HepG2 (cell line): Measurements from ENCODE around the gene ADCY7. TPM values are rescaled to one million over a fixed set of nuclear protein-coding genes. Genes with fewer than 3 reads are reported as not detected.

ENCODE experiments used
- ATAC-seq: fragments of 200-7000 bp; cut with Tn5 transposase; 3 replicates; pipeline ENCODE4 v1.9.1; 2020; ENCODE audit warnings: mild to moderate bottlenecking, moderate library complexity
- BruUV-seq: library from RNA; stranded (reverse); fragments of 400-500 nt; replicated peaks from 2 replicates; lab custom pipeline; 2021; lab: Mats Ljungman, UMichigan
- CTCF ChIA-PET: fragments of 300-600 bp; formaldehyde crosslinking; extraction: SDS; loops from one replicate; lab custom pipeline; 2021; ENCODE audit warnings: low total read pairs, inconsistent platforms, low intra/inter-chr PET ratio; lab: Yijun Ruan, JAX
- POLR2A ChIA-PET: fragments of 350-600 bp; sonication (Branson Sonifier 250); formaldehyde crosslinking; loops from one replicate; lab custom pipeline; 2020; ENCODE audit warnings: antibody characterized with exemption, inconsistent platforms; lab: Yijun Ruan, JAX
- DNase-seq: peaks from one replicate; pipeline ENCODE4 v3.0.0-alpha.2; 2015; ENCODE audit warnings: low spot score
- FAIRE-seq: peaks from 3 replicates; lab custom pipeline; 2011; peaks lifted over from hg19 to GRCh38; lab: Jason Lieb, UNC
- H2AFZ ChIP-seq: one replicate; pipeline ENCODE4 v1.6.1; 2011; ENCODE audit warnings: low read length, inconsistent platforms
- H3K27ac ChIP-seq: fragments of 300-600 bp; 3 replicates; pipeline ENCODE4 v1.8.0; 2011; ENCODE audit warnings: mixed run types, mild to moderate bottlenecking, mixed read lengths, low read length, inconsistent platforms; ENCODE audit not compliant: insufficient read depth; ENCODE audit errors: extremely low read length
- H3K27me3 ChIP-seq, 2 experiments: fragments of 200-600 bp in 1 of 2; 2 replicates in 1 of 2; 3 replicates in 1 of 2; pipeline versions ENCODE4 v1.6.0 to v1.8.0; 2011; ENCODE audit warnings: low read length in 2 of 2, mild to moderate bottlenecking in 2 of 2, moderate library complexity in 2 of 2, inconsistent platforms in 1 of 2; ENCODE audit not compliant: insufficient read depth in 2 of 2, control insufficient read depth in 1 of 2
- H3K36me3 ChIP-seq, 2 experiments: fragments of 200-600 bp in 1 of 2; replicated peaks in 1 of 2; 2 replicates in 1 of 2; 3 replicates in 1 of 2; pipeline versions ENCODE4 v1.5.1 to v1.8.0; 2011; ENCODE audit warnings: low read length in 2 of 2, inconsistent platforms in 1 of 2; ENCODE audit not compliant: insufficient read depth in 2 of 2, control insufficient read depth in 1 of 2
- H3K4me1 ChIP-seq: 2 replicates; pipeline ENCODE4 v1.5.1; 2012; ENCODE audit warnings: low read length, inconsistent platforms; ENCODE audit not compliant: insufficient read depth
- H3K4me2 ChIP-seq: 2 replicates; pipeline ENCODE4 v1.6.0; 2011; ENCODE audit warnings: low read depth, low read length, inconsistent platforms
- H3K4me3 ChIP-seq, 3 experiments: fragments of 200-600 bp in 1 of 3; sonication (generic), shearing (Covaris generic) in 1 of 3; replicated peaks in 1 of 3; 2 replicates each; pipeline ENCODE4 v1.5.1; 2011 to 2016; ENCODE audit warnings: low read length in 3 of 3, inconsistent platforms in 2 of 3, low read depth in 2 of 3, mild to moderate bottlenecking in 2 of 3, control low read depth in 1 of 3, mixed read lengths in 1 of 3; ENCODE audit not compliant: insufficient read depth in 1 of 3
- H3K79me2 ChIP-seq: one replicate; pipeline ENCODE4 v1.6.1; 2011; ENCODE audit warnings: low read length, inconsistent platforms; ENCODE audit not compliant: insufficient read depth
- H3K9ac ChIP-seq: 2 replicates; pipeline ENCODE4 v1.6.0; 2011; ENCODE audit warnings: mild to moderate bottlenecking, low read depth, low read length, inconsistent platforms; ENCODE audit not compliant: insufficient read depth
- H3K9me3 ChIP-seq: 2 replicates; pipeline ENCODE4 v1.5.1; 2012; ENCODE audit warnings: mild to moderate bottlenecking, low read length
- H4K20me1 ChIP-seq: 2 replicates; pipeline ENCODE4 v1.6.0; 2011; ENCODE audit warnings: inconsistent platforms, mild to moderate bottlenecking, low read length, moderate library complexity; ENCODE audit not compliant: insufficient read depth
- ZNF768 ChIP-seq: sonication (generic); formaldehyde crosslinking; IDR thresholded peaks from 2 replicates; pipeline ENCODE4 v1.4.0; 2020; ENCODE audit warnings: missing genetic modification reagents
- WGBS: methylation state at CpG from one replicate; pipeline ENCODE4 v1.1.6; 2017; ENCODE audit warnings: low lambda C conversion rate; 5-methylcytosine and 5-hydroxymethylcytosine counted together
- in situ Hi-C: cut with HindIII; loops from 2 replicates; pipeline ENCODE4 v1.10.0; 2017; ENCODE audit warnings: low pct_unique_long_range_greater_than_20kb; ENCODE audit not compliant: extremely low pct_ligation_motif_present
- intact Hi-C: fragments of 100-400 bp; cut with micrococcal nuclease; formaldehyde crosslinking; loops from one replicate; pipeline ENCODE4 v1.10.0; 2022; ENCODE audit not compliant: unreplicated experiment
- polyA plus RNA-seq, 8 experiments: library from polyadenylated mRNA; depleted of rRNA in 3 of 8; stranded (reverse) in 7 of 8; unstranded in 1 of 8; fragments of >200 nt; fragmentation: Illumina TruSeq in 4 of 8; extraction: Trizol in 4 of 8; gene quantifications; 2 replicates each; pipeline versions ENCODE4 v1.2.1 to v1.2.3, GENCODE V29; 2011 to 2016; ENCODE audit warnings: low read depth in 4 of 8, missing spikeins in 1 of 8, mixed read lengths in 1 of 8; ENCODE audit not compliant: insufficient read depth in 1 of 8
- total RNA-seq, 5 experiments: library from RNA; depleted of rRNA; stranded (reverse); fragments of >200 nt; fragmentation: Illumina TruSeq; extraction: Trizol; gene quantifications; 2 replicates each; pipeline ENCODE4 v1.2.3, GENCODE V29; 2016; ENCODE audit warnings: low read depth in 1 of 5
- TF ChIP-seq, protein P1 (sequence below): sonication (generic); formaldehyde crosslinking; IDR thresholded peaks from 2 replicates; pipeline ENCODE4 v1.4.0; 2020; ENCODE audit warnings: missing genetic modification reagents

Gene ADCY7
- total and polyA plus RNA-seq, 2 of the 13 experiments (the other 11 are each of a cell fraction or from before 2014, with no cell fraction given), result 2.2 to 4.3 TPM

- H3K4me3 ChIP-seq, result no peak overlapping the region
- in situ Hi-C loops, result loop anchor here (5.0 kb wide), 1 partner anchor 49 kb away; no protein-coding TSS in a partner anchor
- no peak for DNase-seq
Observed at GRCh38 chr16:50272687-50273381, 6.5 kb downstream of the ADCY7 start.

More at GRCh38 chr16:50272687-50273381, 6.5 kb downstream of the ADCY7 start:
- H3K27ac ChIP-seq, result no peak overlapping the region
- H3K27me3 ChIP-seq, result peaks cover 2 to 26% of the 10 kb centered on the region in 2 experiments; a peak in 3 of 5 replicates
- POLR2A ChIA-PET, result interaction anchor here (1.2 kb wide), 1 partner anchor 40 kb away, joined by 3 read pairs; no protein-coding TSS in a partner anchor
- H3K36me3 ChIP-seq, result no peaks in the 10 kb centered on the region
- intact Hi-C loops, result no loop called here
- no peak for ATAC-seq
- CTCF ChIA-PET, result no interaction called here
- no peak overlapping the region for H3K9ac ChIP-seq
- H2AFZ ChIP-seq, result no peak overlapping the region
- H3K4me2 ChIP-seq, result no peak overlapping the region
- H3K9me3 ChIP-seq, result no peaks in the 10 kb centered on the region
- no peak for FAIRE-seq
- H3K79me2 ChIP-seq, result no peaks in the 10 kb centered on the region
- H3K4me1 ChIP-seq, result peaks cover 31% of the 10 kb centered on the region
- WGBS, result 41% methylated on average over 4 of the region's 5 CpGs
- TF ChIP-seq ZNF768 (CRISPR knock-in tag), result peak; percentile 94
- TF ChIP-seq, protein P1, sequence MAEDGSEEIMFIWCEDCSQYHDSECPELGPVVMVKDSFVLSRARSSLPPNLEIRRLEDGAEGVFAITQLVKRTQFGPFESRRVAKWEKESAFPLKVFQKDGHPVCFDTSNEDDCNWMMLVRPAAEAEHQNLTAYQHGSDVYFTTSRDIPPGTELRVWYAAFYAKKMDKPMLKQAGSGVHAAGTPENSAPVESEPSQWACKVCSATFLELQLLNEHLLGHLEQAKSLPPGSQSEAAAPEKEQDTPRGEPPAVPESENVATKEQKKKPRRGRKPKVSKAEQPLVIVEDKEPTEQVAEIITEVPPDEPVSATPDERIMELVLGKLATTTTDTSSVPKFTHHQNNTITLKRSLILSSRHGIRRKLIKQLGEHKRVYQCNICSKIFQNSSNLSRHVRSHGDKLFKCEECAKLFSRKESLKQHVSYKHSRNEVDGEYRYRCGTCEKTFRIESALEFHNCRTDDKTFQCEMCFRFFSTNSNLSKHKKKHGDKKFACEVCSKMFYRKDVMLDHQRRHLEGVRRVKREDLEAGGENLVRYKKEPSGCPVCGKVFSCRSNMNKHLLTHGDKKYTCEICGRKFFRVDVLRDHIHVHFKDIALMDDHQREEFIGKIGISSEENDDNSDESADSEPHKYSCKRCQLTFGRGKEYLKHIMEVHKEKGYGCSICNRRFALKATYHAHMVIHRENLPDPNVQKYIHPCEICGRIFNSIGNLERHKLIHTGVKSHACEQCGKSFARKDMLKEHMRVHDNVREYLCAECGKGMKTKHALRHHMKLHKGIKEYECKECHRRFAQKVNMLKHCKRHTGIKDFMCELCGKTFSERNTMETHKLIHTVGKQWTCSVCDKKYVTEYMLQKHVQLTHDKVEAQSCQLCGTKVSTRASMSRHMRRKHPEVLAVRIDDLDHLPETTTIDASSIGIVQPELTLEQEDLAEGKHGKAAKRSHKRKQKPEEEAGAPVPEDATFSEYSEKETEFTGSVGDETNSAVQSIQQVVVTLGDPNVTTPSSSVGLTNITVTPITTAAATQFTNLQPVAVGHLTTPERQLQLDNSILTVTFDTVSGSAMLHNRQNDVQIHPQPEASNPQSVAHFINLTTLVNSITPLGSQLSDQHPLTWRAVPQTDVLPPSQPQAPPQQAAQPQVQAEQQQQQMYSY, result no peak
- no peaks in the 10 kb centered on the region for H4K20me1 ChIP-seq
- BruUV-seq, result no TSS peak
